Measurements from ENCODE around the gene CRELD2.

Gene CRELD2, protein sequence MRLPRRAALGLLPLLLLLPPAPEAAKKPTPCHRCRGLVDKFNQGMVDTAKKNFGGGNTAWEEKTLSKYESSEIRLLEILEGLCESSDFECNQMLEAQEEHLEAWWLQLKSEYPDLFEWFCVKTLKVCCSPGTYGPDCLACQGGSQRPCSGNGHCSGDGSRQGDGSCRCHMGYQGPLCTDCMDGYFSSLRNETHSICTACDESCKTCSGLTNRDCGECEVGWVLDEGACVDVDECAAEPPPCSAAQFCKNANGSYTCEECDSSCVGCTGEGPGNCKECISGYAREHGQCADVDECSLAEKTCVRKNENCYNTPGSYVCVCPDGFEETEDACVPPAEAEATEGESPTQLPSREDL

DNA sequence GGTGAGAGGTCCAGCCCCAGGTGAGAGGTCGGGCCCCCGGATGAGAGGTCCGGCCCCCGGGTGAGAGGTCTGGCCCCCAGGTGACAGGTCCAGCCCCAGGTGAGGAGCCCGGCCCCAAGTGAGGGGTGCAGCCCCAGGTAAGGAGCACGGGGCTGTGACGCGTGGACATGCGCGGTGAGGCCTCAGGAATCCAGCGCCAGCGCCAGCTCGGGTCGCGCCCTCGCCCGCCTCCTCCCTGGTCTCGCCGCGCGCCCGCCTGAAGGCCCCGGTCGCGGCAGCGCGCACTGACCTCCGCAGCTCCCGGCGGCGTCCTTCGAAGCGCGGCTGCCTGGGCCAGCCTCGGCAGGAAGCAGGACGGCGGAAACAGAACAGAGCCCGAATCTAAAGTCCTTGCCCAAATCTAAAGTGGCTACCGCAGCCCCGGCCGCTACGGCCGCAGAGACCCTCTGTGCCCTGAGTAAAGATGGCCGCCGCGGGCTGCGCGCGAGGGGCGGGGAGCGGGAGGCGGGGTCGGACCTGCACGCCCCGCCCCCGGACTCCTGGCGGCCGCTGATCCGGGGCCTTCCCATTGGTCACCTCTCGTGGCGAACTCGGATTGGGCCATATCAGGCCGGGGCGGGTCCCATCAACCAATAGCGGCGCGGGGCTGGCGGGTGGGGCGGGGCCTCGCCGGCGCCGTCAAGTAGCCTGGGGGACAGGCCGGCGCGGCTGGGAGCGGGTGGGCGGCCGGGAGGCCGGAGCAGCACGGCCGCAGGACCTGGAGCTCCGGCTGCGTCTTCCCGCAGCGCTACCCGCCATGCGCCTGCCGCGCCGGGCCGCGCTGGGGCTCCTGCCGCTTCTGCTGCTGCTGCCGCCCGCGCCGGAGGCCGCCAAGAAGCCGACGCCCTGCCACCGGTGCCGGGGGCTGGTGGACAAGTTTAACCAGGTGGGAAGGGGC, at the start of gene CRELD2, which contains the start of gene ALG12:
Gene CRELD2, plus strand, starts transcription at position 661 of the 937 bp plus-strand sequence. Its CDS starts 136 bp downstream, at position 797.
Gene ALG12, minus strand, starts transcription at position 465 of the 937 bp plus-strand sequence. CDS start 4,673 bp downstream, outside the sequence.
- DNase-seq = peak; percentile 69

DNA sequence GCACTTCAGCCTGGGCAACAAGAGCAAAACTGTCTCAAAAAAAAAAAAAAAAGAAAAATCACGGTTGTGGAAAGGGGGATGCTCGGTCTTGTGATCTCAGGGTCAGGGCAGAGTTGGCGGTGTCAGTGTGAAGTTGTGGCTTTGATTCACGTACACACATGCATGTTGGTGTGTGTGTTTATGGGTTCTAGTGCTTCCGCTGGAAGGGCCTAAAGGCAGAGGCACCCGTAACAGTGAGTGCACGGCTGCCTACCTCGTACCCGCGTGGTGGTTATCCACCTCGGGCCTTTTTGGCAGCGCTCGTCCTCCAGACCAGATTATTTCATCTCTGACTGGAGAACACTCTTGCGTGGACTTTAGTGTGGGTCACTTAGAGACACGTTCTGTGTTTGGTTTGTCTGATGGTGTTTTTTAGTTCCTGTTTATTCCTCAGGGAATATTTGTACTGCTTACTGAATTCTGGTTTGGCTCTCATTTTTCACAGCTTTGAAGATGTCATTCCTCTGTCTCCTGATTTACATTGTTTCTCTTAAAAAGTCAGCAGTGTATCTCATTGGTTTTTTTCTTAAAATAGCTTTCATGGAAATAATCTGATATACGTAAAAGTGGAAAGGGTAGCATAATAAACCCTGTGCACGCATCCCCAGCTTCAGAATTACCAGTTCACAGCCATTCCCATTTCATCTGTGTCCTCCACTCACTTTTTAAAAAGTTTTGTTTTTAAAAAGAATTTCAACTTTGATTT, 49.2 kb upstream of the CRELD2 start:
- no peak for DNase-seq

GRCh38 chr22:49869845-49870712, 48.4 kb upstream of the CRELD2 start:
- no peak for DNase-seq

GRCh38 chr22:49871482-49871881, 47.0 kb upstream of the CRELD2 start:
- no peak for DNase-seq

DNA sequence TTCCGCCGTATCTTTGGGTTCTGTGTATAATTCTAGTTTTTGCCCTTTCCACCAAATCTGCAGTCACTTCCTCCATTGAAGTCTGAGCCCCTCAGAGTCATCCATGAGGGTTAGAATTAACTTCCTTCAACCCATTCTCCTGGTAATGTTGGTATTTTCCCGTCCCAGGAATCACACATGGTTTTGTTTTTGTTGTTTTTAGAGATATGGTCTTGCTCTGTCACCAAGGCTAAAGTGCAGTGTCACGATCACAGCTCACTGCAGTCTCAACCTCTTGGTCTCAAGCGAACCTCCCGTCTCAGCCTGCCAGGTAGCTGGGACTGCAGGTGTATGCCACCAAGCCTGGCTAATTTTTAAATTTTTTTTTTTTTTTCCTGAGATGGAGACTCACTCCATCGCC, 46.1 kb upstream of the CRELD2 start:
- no peak for DNase-seq

GRCh38 chr22:49873228-49873940, 45.0 kb upstream of the CRELD2 start:
- DNase-seq = no peak

GRCh38 chr22:49877642-49878041, 40.8 kb upstream of the CRELD2 start:
- DNase-seq = no peak

- no peak for DNase-seq
These were observed 40.2 kb upstream of the CRELD2 start for GRCh38 chr22:49878206-49878605.

GRCh38 chr22:49879871-49880270, 38.6 kb upstream of the CRELD2 start:
- DNase-seq = no peak

DNA sequence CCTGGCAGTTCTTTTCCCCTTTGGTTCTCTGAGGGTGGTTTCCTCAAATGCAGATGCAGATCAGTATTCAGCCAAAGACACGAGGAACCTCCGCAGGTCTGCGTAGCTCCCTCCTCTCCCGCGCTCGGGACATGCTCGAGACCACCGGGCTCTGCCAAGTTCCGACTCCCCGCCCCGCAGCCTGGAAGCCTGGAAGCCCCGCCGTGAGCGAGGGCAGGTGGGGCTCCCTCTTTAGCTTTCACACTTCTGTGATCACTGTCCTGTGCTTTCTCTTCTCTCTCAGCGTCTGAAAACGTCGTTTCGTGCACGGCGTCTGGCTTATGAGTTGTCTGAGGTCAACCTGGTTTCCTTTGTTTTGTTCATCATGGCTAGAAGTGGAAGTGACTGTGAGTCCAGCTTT, 38.2 kb upstream of the CRELD2 start:
- DNase-seq = no peak

- no peak for DNase-seq
These were observed 36.6 kb upstream of the CRELD2 start for GRCh38 chr22:49881856-49882255.

DNA sequence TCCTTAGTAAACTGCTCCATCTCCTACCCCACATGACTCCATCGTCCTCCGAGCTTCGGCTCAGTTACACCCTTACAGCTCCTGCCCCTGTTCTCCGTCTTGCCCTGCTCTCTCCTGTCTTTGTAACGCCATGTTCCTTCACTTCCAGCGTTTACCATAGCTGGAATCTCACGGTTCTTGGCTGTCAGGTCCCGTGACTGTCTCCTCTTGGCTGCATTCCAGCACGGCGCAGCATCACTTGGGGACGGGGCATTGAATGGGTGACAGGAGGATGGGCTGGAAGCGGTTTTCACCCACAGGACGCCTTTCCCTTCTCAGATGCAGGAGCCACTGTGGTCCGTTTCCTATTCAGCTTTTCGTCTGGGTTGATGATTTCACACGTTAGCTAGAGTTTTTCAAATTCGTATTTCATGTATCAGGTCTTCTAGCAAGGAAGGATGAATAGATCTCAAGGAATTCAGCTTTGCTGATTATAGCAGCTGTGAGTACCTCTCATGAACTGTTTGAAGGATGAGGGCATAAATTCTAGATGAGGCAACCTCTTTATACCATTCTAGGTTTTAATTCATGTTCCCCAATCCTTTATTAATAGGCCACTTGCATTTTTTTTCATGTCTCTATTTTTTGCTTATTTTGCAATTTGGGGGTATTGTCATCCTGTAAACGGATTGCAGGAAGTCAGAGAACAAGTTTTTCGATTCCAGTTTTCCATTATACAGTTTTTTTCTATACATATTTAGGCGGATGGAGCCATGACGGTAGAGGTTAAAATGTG, 35.7 kb upstream of the CRELD2 start:
- DNase-seq = no peak

GRCh38 chr22:49883294-49883640, 35.2 kb upstream of the CRELD2 start:
- DNase-seq = no peak

- DNase-seq = no peak
These were observed 34.4 kb upstream of the CRELD2 start for GRCh38 chr22:49884075-49884474.

DNA sequence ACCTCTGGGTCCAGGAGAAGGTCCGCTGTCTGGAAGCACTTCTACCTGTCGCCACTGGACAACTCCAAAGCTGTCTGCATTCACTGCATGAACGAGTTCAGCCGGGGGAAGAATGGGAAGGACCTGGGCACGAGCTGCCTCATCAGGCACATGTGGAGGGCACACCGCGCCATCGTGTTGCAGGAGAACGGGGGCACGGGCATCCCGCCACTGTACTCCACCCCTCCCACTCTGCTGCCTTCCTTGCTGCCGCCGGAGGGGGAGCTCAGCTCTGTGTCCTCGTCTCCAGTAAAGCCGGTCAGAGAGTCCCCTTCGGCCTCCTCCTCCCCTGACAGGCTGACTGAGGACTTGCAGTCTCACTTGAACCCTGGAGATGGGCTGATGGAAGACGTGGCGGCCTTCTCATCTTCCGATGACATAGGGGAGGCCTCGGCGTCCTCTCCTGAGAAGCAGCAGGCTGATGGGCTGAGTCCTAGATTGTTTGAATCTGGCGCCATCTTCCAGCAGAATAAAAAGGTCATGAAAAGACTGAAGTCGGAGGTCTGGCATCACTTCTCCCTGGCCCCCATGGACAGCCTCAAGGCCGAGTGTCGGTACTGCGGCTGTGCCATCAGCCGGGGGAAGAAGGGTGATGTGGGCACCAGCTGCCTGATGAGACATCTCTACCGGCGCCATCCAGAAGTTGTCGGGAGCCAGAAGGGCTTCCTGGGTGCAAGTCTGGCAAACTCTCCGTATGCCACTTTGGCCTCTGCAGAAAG, 33.8 kb upstream of the CRELD2 start:
- no peak for DNase-seq

DNA sequence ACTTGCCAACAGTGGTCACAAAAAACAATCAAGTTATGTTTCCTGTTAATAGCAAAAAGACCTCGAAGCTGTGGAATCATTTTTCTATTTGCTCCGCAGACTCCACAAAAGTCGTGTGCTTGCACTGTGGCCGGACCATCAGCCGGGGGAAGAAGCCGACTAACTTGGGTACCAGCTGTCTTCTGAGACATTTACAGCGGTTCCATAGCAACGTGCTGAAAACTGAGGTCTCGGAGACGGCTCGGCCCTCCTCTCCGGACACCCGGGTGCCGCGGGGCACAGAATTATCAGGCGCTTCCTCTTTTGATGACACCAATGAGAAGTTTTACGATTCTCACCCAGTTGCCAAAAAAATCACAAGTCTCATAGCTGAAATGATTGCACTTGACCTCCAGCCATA, 33.2 kb upstream of the CRELD2 start:
- DNase-seq = no peak

DNA sequence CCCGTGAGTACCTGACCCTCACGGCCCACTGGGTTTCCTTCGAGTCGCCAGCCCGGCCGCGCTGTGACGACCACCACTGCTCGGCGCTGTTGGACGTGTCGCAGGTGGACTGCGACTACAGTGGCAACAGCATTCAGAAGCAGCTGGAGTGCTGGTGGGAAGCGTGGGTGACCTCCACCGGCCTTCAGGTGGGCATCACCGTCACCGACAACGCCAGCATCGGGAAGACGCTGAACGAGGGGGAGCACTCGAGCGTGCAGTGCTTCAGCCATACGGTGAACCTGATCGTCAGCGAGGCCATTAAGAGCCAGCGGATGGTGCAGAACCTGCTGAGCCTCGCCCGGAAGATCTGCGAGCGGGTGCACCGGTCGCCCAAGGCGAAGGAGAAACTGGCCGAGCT, 32.6 kb upstream of the CRELD2 start:
- no peak for DNase-seq

DNA sequence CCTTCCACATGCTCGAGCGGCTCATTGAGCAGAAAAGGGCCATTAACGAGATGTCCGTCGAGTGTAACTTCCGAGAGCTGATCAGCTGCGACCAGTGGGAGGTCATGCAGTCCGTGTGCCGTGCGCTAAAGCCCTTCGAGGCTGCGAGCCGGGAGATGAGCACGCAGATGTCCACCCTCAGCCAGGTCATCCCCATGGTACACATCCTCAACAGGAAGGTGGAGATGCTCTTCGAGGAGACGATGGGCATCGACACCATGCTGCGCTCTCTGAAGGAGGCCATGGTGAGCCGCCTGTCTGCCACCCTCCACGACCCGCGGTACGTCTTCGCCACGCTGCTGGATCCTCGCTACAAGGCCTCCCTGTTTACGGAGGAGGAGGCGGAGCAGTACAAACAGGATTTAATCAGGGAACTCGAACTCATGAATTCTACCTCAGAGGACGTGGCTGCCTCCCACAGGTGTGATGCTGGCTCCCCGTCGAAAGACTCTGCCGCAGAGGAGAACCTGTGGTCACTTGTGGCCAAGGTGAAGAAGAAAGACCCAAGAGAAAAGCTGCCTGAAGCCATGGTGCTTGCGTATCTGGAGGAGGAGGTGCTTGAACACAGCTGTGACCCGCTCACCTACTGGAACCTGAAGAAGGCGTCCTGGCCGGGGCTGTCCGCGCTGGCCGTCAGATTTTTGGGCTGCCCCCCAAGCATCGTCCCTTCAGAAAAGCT, 31.9 kb upstream of the CRELD2 start:
- no peak for DNase-seq

- no peak for DNase-seq
These were observed 31.4 kb upstream of the CRELD2 start for GRCh38 chr22:49887064-49887451.

Measured in NCI-H2029 (cell line).